Activated naive CD4-positive, alpha-beta T cell treated with anti-CD3 and anti-CD28 coated beads, Interleukin-2, amount 50 U/mL, for 24 hours (primary cell): ENCODE measurements around the gene SLC2A9.
"Not testable (repeated sequence)": the region's sequence is repeated elsewhere in the genome, so short reads cannot be mapped to it uniquely, and the experiment has no call there.

Experiments
- H3K27ac Mint-ChIP-seq: one replicate; pipeline ENCODE4 v1.8.0; 2021; ENCODE audit warnings: mild to moderate bottlenecking, mixed read lengths
- H3K27me3 Mint-ChIP-seq: one replicate; pipeline ENCODE4 v1.8.0; 2021; ENCODE audit warnings: mixed read lengths
- H3K36me3 Mint-ChIP-seq: one replicate; pipeline ENCODE4 v1.8.0; 2021; ENCODE audit warnings: mixed read lengths
- H3K4me1 Mint-ChIP-seq: one replicate; pipeline ENCODE4 v1.8.0; 2021; ENCODE audit warnings: mixed read lengths
- H3K4me3 Mint-ChIP-seq: one replicate; pipeline ENCODE4 v1.8.0; 2021; ENCODE audit warnings: mild to moderate bottlenecking, mixed read lengths
- H3K9me3 Mint-ChIP-seq: one replicate; pipeline ENCODE4 v1.8.0; 2021; ENCODE audit warnings: mixed read lengths

SLC2A9 gene

GRCh38 chr4:10001757-10002156 lies 19.5 kb downstream of the SLC2A9 start:
- Mint-ChIP-seq H3K4me1 (no peaks in the 10 kb centered on the region), H3K4me3 (no peak overlapping the region), H3K36me3 (peaks cover 4% of the 10 kb centered on the region), H3K27ac (no peak overlapping the region), H3K27me3 (no peaks in the 10 kb centered on the region), H3K9me3 (no peaks in the 10 kb centered on the region)

DNA sequence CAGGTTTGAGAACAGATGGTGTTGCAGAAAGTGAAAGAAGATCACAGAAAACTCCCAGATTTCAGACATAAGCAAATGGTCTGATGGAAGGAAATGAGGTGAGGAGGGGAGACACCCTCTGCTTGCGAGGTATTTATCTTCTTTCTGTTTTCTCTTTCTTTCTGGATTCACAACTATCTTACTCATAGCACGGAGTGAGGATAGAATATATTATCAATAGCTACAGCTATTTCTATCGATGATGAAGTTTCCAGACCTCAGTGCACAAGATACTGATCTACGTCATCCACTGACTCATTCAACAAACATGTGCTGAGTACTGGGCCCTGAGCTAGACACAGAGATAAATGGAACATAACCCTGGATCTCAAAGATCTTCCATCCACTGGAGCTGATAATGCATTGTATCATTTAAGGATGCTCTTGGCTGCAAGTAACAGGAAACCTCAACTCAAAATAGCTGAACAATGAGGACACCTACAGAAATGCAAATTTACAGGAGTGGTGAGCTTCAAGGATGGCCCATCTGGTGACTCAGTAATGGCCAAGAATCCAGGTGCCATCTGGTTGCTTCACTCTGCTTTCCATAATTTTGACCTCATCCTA lies 21.2 kb downstream of the SLC2A9 start:
- no peak overlapping the region for H3K27ac Mint-ChIP-seq
- no peaks in the 10 kb centered on the region for H3K27me3 Mint-ChIP-seq
- H3K4me3 Mint-ChIP-seq = no peak overlapping the region
- peaks cover 4% of the 10 kb centered on the region for H3K36me3 Mint-ChIP-seq
- H3K9me3 Mint-ChIP-seq = no peaks in the 10 kb centered on the region
- peaks cover under 1% of the 10 kb centered on the region for H3K4me1 Mint-ChIP-seq

GRCh38 chr4:9997886-9998285 lies 23.4 kb downstream of the SLC2A9 start:
- Mint-ChIP-seq H3K27ac (no peak overlapping the region), H3K9me3 (no peaks in the 10 kb centered on the region), H3K27me3 (no peaks in the 10 kb centered on the region), H3K4me3 (no peak overlapping the region), H3K36me3 (peaks cover 2% of the 10 kb centered on the region), H3K4me1 (peaks cover 18% of the 10 kb centered on the region)

DNA sequence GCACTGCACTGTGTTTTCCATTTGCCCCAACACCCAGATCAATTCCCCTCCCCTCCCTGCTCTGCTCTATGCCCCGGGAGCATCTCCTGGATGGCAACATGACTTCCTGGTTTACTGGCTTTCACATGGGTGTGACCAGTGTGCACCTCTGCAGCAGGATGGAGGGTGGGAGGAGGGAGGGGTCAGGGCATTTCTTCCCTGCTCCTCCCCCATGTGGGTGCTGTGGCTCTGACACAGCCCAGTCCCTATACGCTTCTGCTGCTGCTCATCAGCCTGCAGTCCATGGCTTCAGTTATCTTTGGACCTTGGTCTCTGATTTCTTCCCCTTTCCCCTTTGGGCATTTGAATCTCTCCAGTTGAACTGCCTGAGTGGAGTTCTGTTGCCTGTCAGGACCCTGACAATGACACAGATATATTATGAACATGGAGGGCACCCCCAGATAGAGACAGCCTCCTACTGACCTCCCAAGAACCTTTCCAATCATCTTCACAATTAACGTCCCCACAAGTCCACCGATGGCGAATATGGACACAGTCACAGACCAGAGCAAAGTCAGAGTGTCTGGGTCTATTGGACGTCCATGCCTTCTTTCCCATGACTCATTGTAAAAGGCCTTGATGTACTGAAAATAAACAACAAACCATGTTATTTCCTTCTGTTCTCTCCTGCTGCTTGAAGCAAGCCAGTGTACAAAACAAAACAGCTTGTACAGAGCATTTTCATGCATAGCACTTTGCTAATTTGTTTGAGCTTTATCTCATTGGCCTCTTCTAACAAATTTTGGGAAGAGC lies 24.8 kb downstream of the SLC2A9 start:
- H3K36me3 Mint-ChIP-seq = peaks cover 2% of the 10 kb centered on the region
- no peak overlapping the region for H3K27ac Mint-ChIP-seq
- no peaks in the 10 kb centered on the region for H3K27me3 Mint-ChIP-seq
- H3K9me3 Mint-ChIP-seq = no peaks in the 10 kb centered on the region
- H3K4me1 Mint-ChIP-seq = peaks cover 18% of the 10 kb centered on the region
- no peak overlapping the region for H3K4me3 Mint-ChIP-seq

DNA sequence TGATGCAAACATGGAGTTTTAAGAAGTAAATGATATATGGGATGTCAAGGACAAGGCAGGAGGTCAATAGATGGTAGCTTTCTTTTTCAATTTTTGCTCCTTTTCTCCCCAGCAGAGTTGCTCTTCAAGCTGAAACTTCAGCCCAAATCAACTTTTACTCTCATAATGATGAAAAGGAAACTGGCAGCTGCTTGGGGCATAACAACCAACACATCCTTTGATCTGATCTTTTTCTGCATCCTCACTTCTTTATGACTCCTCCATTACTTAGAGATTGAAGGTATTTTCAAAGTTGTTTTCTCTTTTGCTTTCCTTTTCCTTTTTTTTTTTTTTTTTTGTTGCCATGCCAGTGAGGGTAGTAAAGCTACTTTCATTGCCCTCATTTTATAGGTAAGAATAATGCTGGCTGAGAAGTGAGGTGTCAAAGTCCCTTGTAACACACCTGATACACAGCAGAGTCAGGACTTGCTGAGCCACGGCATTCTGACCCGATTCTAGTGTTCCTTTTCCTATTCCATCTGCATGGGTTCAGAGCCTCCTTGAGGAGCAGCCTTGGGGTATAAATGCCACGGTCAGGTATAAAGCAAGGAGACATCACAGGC lies 26.9 kb downstream of the SLC2A9 start:
- Mint-ChIP-seq H3K4me3 (no peak overlapping the region), H3K4me1 (peaks cover 18% of the 10 kb centered on the region), H3K36me3 (peaks cover 1% of the 10 kb centered on the region), H3K27me3 (no peaks in the 10 kb centered on the region), H3K9me3 (no peaks in the 10 kb centered on the region), H3K27ac (peak overlapping the region; percentile 83)

DNA sequence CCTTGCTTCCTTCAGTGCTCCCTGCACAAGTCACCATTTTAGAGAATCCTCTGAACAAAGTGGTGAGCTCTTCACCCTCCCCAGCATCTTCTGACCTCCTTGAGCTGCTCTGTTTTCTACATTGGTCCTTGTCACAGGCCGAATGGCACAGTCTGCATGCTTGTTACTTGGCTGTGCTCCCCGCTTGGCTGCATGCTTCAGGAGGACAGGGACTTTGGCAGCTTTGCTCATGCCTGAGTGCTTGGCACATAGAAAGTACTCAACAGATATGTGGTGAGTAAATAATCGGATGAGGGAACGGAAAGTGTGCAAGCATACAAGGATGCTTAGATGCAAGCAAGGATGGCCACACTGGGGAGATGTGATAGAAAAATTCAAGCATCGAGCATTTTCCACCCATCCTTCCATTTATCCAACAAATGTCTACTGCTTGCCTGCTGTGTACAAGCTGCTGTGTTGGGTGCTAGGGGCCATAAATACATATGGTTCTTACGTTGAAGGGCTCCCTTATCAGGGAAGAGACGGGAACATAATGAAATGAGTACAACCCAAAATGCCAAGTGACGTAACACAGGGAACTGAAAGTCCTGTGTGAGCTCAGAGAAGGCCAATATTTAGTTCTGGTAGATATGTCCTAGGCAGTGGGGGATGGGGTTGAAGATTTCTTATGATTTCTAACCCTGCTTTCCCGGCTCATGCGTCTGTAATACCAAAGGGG lies 31.2 kb downstream of the SLC2A9 start:
- H3K36me3 Mint-ChIP-seq = peaks cover under 1% of the 10 kb centered on the region
- H3K4me3 Mint-ChIP-seq = no peak overlapping the region
- no peaks in the 10 kb centered on the region for H3K9me3 Mint-ChIP-seq
- H3K27ac Mint-ChIP-seq = no peak overlapping the region
- peaks cover 18% of the 10 kb centered on the region for H3K4me1 Mint-ChIP-seq
- no peaks in the 10 kb centered on the region for H3K27me3 Mint-ChIP-seq

DNA sequence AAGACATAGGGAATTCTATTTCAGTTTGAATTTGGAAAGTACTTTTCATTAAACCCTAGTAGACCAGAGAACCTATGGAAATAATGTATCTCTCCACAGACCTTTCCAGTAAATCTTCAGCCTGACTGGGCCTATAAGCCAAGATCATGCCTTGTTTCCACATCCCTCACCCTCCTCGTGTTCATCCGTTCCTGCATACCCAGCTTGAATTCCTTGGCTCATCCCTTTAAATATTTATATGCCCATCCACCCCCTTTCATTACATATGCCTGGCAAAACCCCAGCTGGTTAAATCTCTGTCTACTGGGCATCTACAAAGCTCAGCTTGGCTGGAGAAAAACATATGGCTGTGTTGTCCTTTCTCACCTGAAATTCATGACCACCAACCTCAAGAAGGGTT lies 32.4 kb downstream of the SLC2A9 start:
- Mint-ChIP-seq H3K4me3 (no peak overlapping the region), H3K9me3 (no peaks in the 10 kb centered on the region), H3K27ac (no peak overlapping the region), H3K36me3 (peaks cover 3% of the 10 kb centered on the region), H3K4me1 (peaks cover 7% of the 10 kb centered on the region), H3K27me3 (no peaks in the 10 kb centered on the region)

DNA sequence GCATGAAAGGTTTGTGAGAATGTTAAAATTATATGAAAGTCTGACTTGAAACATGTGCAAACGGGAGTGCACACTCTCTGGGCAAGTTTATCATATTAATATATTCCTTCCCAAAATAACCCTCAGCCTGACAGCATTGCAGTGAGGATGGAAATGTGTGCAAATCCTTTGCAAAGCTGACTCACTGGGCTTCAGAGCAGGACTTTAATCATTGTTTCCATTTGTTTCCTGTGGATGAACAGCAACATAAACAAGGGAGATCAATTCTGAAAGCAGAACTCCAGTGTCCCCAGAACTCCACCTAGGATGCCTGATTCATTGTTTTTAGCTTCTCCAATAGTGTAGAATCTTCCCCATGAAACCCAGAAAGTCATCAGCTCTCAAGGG lies 32.9 kb downstream of the SLC2A9 start:
- Mint-ChIP-seq H3K27ac (no peak overlapping the region), H3K27me3 (no peaks in the 10 kb centered on the region)

DNA sequence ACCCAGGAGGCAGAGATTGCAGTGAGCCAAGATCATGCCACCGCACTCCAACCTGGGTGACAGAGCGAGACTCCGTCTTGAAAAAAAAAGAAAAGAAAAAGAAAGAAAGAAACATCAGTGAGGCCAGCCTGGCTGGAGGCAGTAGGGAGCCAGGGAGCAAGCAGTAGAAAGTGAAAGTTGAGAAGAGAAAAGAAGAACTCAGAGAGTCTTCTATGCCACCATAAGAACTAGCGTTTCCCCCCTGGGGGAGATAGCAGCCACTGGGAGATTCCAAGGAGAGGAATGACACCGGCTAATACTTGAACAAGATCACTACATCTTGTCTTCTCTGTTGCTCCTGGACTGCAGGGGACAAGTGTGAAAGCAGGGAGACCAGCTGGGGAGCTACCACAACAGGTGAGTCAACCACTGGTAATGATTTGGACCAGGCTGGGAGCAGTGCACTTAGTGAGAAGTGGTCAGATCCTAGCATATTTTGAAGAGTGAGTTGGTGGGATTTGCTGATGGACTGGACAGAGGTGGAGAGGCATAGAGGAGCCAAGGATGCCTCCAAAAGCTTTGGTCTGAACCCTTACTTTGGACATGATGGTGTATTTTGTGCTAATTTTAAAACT lies 33.4 kb downstream of the SLC2A9 start:
- no peaks in the 10 kb centered on the region for H3K4me1 Mint-ChIP-seq
- H3K27me3 Mint-ChIP-seq = no peaks in the 10 kb centered on the region
- peaks cover 3% of the 10 kb centered on the region for H3K36me3 Mint-ChIP-seq
- H3K4me3 Mint-ChIP-seq = no peak overlapping the region
- no peaks in the 10 kb centered on the region for H3K9me3 Mint-ChIP-seq
- H3K27ac Mint-ChIP-seq = no peak overlapping the region

More for the DNA sequence above, 32.9 kb downstream of the SLC2A9 start:
- H3K36me3 Mint-ChIP-seq = peaks cover 3% of the 10 kb centered on the region
- H3K4me3 Mint-ChIP-seq = no peak overlapping the region
- H3K9me3 Mint-ChIP-seq = no peaks in the 10 kb centered on the region
- H3K4me1 Mint-ChIP-seq = peaks cover 3% of the 10 kb centered on the region

DNA sequence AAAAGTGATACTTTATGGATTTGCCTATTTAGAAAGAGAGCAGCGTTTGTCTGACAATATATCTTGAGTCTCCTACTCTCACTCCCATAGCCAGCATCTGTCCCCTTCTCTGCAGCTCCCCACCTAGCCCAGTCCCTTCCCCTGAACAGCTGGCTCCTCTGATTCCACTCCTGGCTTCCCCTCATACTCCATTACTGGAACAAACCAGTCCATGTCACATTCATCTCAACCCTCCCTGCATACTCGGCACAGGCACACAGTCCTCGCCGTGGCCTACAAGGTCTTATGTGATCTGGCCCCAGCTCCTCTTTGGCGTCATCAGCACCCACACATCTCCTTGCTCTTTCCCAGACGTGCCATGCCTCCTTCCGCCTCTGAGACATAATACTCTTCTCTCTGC lies 36.7 kb downstream of the SLC2A9 start:
- Mint-ChIP-seq H3K4me1 (no peaks in the 10 kb centered on the region), H3K4me3 (no peak overlapping the region), H3K9me3 (no peaks in the 10 kb centered on the region), H3K36me3 (peaks cover 6% of the 10 kb centered on the region), H3K27ac (no peak overlapping the region), H3K27me3 (no peaks in the 10 kb centered on the region)

- Mint-ChIP-seq H3K4me1 (no peaks in the 10 kb centered on the region), H3K4me3 (no peak overlapping the region), H3K27ac (no peak overlapping the region), H3K27me3 (no peaks in the 10 kb centered on the region), H3K9me3 (no peaks in the 10 kb centered on the region), H3K36me3 (peaks cover 6% of the 10 kb centered on the region)
Measured at GRCh38 chr4:9983211-9983610, 38.1 kb downstream of the SLC2A9 start.

- not testable (repeated sequence) for H3K36me3 Mint-ChIP-seq, H3K4me3 Mint-ChIP-seq, H3K27me3 Mint-ChIP-seq, H3K27ac Mint-ChIP-seq, H3K4me1 Mint-ChIP-seq, H3K9me3 Mint-ChIP-seq
Measured at GRCh38 chr4:9981899-9982298, 39.4 kb downstream of the SLC2A9 start.

GRCh38 chr4:9980898-9981297 lies 40.4 kb downstream of the SLC2A9 start:
- no peak overlapping the region for H3K4me3 Mint-ChIP-seq

GRCh38 chr4:9979101-9979701 lies 42.1 kb downstream of the SLC2A9 start:
- Mint-ChIP-seq H3K27ac (no peak overlapping the region), H3K27me3 (no peaks in the 10 kb centered on the region), H3K9me3 (no peaks in the 10 kb centered on the region), H3K4me1 (no peaks in the 10 kb centered on the region), H3K36me3 (peaks cover 6% of the 10 kb centered on the region), H3K4me3 (no peak overlapping the region)

More at GRCh38 chr4:9980898-9981297, 40.4 kb downstream of the SLC2A9 start:
- Mint-ChIP-seq H3K27ac (no peak overlapping the region), H3K27me3 (no peaks in the 10 kb centered on the region), H3K4me1 (no peaks in the 10 kb centered on the region), H3K36me3 (peaks cover 6% of the 10 kb centered on the region), H3K9me3 (no peaks in the 10 kb centered on the region)

DNA sequence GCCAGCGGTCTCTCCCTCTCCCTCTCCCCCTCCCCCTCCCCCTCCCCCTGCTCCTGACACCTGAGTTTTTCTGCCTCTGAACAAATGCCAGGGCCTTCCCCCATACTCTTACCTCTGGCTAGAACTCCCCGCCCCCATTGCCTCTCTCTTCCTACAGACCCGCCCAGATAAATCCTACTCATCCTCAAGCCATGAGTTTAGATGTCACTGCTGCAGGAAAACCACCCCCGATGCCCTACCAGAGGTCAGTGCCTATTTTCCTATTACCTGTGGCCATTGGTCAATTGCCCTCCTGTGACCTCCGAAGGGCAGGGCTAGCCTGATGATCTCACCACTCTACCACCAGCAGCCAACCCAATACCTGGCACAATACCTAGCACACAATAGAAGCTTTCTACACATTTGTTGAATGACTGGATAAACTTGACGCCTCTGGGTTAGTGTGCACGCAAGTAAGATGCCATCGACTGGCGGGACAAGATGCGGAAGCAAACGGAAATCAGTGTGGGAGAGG lies 43.7 kb downstream of the SLC2A9 start:
- no peaks in the 10 kb centered on the region for H3K4me1 Mint-ChIP-seq
- no peak overlapping the region for H3K27ac Mint-ChIP-seq
- no peak overlapping the region for H3K4me3 Mint-ChIP-seq
- peaks cover 11% of the 10 kb centered on the region for H3K36me3 Mint-ChIP-seq
- H3K27me3 Mint-ChIP-seq = no peaks in the 10 kb centered on the region
- peaks cover 7% of the 10 kb centered on the region for H3K9me3 Mint-ChIP-seq
